Spleen (tissue), 7 donors: Measurements from ENCODE around the gene C5AR2.

Experiments used
- POLR2A ChIP-seq, 3 donors: fragments of 450-650 bp; IDR thresholded peaks; one replicate each; pipeline ENCODE4 v1.5.1; 2017; ENCODE audit warnings: antibody characterized with exemption in 3 of 3, mild to moderate bottlenecking in 1 of 3
- POLR2AphosphoS5 ChIP-seq, 3 donors: sonication (generic); formaldehyde crosslinking; IDR thresholded peaks; one replicate each; pipeline ENCODE4 v1.5.1; 2017; ENCODE audit warnings: antibody characterized with exemption in 3 of 3
- TF ChIP-seq, protein P1 (sequence below), 11 experiments: fragments of 200-600 bp in 7 of 11; fragments of 450-650 bp in 4 of 11; sonication (generic) in 4 of 11; IDR thresholded peaks in 8 of 11; conservative IDR thresholded peaks in 3 of 11; 1 replicate in 7 of 11; 2 replicates in 4 of 11; pipeline versions ENCODE4 v1.4.0 to v1.8.0; 2016 to 2021; ENCODE audit warnings: antibody characterized with exemption in 11 of 11, inconsistent platforms in 4 of 11, mild to moderate bottlenecking in 1 of 11
- donor health status: DM: no; HTN: no; CAD: no; lungs with moderate emphysema.
- donor health status: DM: no; HTN: no; CAD: no.
- donor health status: DM: no; HTN: no; CAD: no.

DNA sequence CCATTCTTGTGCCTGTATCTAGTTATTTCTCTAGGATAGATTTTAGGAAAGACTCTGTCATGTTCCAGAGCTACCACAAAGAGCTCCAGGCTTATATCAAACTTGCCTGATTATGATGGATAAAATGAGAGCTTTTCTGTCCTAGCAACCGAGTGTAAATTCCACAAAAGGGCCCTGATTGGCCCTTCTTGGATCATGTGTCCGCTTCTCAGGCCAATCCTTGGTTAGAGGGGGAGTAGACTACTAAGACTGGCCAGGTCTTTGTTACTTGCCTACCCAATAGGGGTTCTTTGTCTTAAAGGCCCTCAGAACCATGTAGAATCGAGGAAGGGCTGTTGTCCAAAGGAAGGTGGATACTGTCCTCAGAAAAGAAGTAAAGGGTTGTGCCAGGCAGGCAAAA, 19.6 kb downstream of the C5AR2 start:
- TF ChIP-seq, protein P1, sequence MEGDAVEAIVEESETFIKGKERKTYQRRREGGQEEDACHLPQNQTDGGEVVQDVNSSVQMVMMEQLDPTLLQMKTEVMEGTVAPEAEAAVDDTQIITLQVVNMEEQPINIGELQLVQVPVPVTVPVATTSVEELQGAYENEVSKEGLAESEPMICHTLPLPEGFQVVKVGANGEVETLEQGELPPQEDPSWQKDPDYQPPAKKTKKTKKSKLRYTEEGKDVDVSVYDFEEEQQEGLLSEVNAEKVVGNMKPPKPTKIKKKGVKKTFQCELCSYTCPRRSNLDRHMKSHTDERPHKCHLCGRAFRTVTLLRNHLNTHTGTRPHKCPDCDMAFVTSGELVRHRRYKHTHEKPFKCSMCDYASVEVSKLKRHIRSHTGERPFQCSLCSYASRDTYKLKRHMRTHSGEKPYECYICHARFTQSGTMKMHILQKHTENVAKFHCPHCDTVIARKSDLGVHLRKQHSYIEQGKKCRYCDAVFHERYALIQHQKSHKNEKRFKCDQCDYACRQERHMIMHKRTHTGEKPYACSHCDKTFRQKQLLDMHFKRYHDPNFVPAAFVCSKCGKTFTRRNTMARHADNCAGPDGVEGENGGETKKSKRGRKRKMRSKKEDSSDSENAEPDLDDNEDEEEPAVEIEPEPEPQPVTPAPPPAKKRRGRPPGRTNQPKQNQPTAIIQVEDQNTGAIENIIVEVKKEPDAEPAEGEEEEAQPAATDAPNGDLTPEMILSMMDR (IDR thresholded peaks at IDR 0.05 in 8 of 11, conservative IDR thresholded peaks at IDR 0.05 in 3 of 11): no peak
- TF ChIP-seq POLR2A (IDR thresholded peaks at IDR 0.05) (no peak), POLR2AphosphoS5 (IDR thresholded peaks at IDR 0.05) (no peak)
